Measurements from ENCODE around the gene PRR30. TPM values are rescaled to one million over a fixed set of nuclear protein-coding genes. Genes with fewer than 3 reads are reported as not detected.

PRR30 gene
- total and polyA plus RNA-seq, 10 of the 15 experiments (the other 5 are each of a cell fraction or from before 2014, with no cell fraction given) = not detected

- no peak for TF ChIP-seq USF1 (IDR thresholded peaks at IDR 0.05; ENCODE audit: borderline replicate concordance, extremely low read length, insufficient read depth, low read depth, low read length)
- TF ChIP-seq CEBPZ (IDR thresholded peaks at IDR 0.05; ENCODE audit: low read depth, low read length) = no peak
- no peak for TF ChIP-seq ZNF217 (IDR thresholded peaks at IDR 0.05)
- no peak for TF ChIP-seq PRDM15 (CRISPR knock-in tag; IDR thresholded peaks at IDR 0.05)
- no peak for TF ChIP-seq ZSCAN29 (IDR thresholded peaks at IDR 0.05)
- TF ChIP-seq DPF2 (IDR thresholded peaks at IDR 0.05) = peak; percentile 52; the same call in 1 of the 2 replicates
- TF ChIP-seq YY1 (IDR thresholded peaks at IDR 0.05; ENCODE audit: low read depth, low read length) = no peak
- TF ChIP-seq PKNOX1 (IDR thresholded peaks at IDR 0.05) = no peak
- TF ChIP-seq CREM (IDR thresholded peaks at IDR 0.05; ENCODE audit: low read depth) = peak; percentile 65
- TF ChIP-seq RELB (IDR thresholded peaks at IDR 0.05; ENCODE audit: low read depth) = no peak
- no peak for TF ChIP-seq FOXK2 (IDR thresholded peaks at IDR 0.05)
- TF ChIP-seq ZBTB4 (CRISPR knock-in tag; IDR thresholded peaks at IDR 0.05) = no peak
- TF ChIP-seq RBBP5 (conservative IDR thresholded peaks at IDR 0.05) = no peak
- TF ChIP-seq ESRRA (IDR thresholded peaks at IDR 0.05; ENCODE audit: low read length) = no peak
Observed at GRCh38 chr2:27133905-27134780, 5.1 kb downstream of the PRR30 start, which contains the start of gene PREB (continued).

Measured in GM12878 (cell line).